Measurements from ENCODE around the gene CASP1. TPM values are rescaled to one million over a fixed set of nuclear protein-coding genes. Genes with fewer than 3 reads are reported as not detected.
A peak's percentile ranks its signal among the peaks of the same experiment; 100 is the strongest.
"Not testable (repeated sequence)": the region's sequence is repeated elsewhere in the genome, so short reads cannot be mapped to it uniquely, and the experiment has no call there.

CASP1 gene
- total RNA-seq, 1 donor from 2014 or later = 23.3 TPM

GRCh38 chr11:105074166-105074530 lies 39.2 kb upstream of the CASP1 start:
- TF ChIP-seq, protein P1, sequence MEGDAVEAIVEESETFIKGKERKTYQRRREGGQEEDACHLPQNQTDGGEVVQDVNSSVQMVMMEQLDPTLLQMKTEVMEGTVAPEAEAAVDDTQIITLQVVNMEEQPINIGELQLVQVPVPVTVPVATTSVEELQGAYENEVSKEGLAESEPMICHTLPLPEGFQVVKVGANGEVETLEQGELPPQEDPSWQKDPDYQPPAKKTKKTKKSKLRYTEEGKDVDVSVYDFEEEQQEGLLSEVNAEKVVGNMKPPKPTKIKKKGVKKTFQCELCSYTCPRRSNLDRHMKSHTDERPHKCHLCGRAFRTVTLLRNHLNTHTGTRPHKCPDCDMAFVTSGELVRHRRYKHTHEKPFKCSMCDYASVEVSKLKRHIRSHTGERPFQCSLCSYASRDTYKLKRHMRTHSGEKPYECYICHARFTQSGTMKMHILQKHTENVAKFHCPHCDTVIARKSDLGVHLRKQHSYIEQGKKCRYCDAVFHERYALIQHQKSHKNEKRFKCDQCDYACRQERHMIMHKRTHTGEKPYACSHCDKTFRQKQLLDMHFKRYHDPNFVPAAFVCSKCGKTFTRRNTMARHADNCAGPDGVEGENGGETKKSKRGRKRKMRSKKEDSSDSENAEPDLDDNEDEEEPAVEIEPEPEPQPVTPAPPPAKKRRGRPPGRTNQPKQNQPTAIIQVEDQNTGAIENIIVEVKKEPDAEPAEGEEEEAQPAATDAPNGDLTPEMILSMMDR (IDR thresholded peaks at IDR 0.05) = no peak
- no peak for TF ChIP-seq POLR2A (IDR thresholded peaks at IDR 0.05)
- TF ChIP-seq POLR2AphosphoS5 (IDR thresholded peaks at IDR 0.05; ENCODE audit: insufficient read depth in 1 of 2, low read depth in 1 of 2) = no peak
- no peaks in the 10 kb centered on the region for H3K9me3 ChIP-seq
- H3K27me3 ChIP-seq = no peaks in the 10 kb centered on the region
- no peak overlapping the region for H3K4me3 ChIP-seq
- intact Hi-C loops (cut with DNase I) = no loop called here
- H3K27ac ChIP-seq = no peak overlapping the region
- no peaks in the 10 kb centered on the region for H3K36me3 ChIP-seq
- no peak for DNase-seq (ENCODE audit: extremely low spot score in 2 of 2)
- H3K4me1 ChIP-seq = no peaks in the 10 kb centered on the region

DNA sequence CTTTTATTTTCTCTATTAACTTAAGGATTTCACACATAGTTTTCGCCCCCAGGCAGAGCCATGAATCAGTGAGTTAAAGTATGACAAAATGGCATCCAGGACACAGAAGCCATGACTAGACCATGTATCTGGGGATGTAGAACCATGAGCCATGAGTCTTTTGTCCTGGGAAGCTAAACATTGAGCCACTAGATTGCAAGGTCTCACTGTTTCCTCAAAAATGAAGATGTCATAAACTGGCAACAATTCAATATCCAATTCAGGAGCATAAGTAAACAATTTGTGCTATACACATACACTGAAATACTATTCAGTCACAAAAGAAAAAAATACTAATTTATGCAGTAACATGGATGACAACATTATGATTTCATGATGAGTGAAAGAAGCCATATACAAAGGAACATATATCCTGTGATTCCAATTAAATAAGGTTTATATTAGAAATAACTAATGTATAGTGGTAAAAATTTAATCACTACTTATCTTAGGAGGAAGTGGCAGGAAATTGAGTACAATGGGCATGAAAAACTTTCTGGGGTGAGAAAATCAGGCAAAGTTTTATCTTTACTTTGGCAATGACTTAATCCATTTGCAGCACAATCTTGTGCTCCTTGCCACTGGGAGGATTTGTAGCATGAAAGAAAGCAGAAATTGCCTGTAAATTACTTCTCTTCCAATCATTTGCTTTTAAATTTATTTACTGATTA lies 38.7 kb upstream of the CASP1 start:
- no peaks in the 10 kb centered on the region for H3K4me1 ChIP-seq
- H3K9me3 ChIP-seq = no peaks in the 10 kb centered on the region
- no peak for DNase-seq (ENCODE audit: extremely low spot score in 2 of 2)
- no peak overlapping the region for H3K27ac ChIP-seq
- intact Hi-C loops (cut with DNase I) = no loop called here
- TF ChIP-seq, protein P1 (IDR thresholded peaks at IDR 0.05) = no peak
- TF ChIP-seq POLR2A (IDR thresholded peaks at IDR 0.05) (no peak), POLR2AphosphoS5 (IDR thresholded peaks at IDR 0.05; ENCODE audit: insufficient read depth in 1 of 2, low read depth in 1 of 2) (no peak)
- no peaks in the 10 kb centered on the region for H3K27me3 ChIP-seq
- no peaks in the 10 kb centered on the region for H3K36me3 ChIP-seq
- H3K4me3 ChIP-seq = no peak overlapping the region

- H3K9me3 ChIP-seq = not testable (repeated sequence)
Observed at GRCh38 chr11:105072080-105072479, 37.1 kb upstream of the CASP1 start.

DNA sequence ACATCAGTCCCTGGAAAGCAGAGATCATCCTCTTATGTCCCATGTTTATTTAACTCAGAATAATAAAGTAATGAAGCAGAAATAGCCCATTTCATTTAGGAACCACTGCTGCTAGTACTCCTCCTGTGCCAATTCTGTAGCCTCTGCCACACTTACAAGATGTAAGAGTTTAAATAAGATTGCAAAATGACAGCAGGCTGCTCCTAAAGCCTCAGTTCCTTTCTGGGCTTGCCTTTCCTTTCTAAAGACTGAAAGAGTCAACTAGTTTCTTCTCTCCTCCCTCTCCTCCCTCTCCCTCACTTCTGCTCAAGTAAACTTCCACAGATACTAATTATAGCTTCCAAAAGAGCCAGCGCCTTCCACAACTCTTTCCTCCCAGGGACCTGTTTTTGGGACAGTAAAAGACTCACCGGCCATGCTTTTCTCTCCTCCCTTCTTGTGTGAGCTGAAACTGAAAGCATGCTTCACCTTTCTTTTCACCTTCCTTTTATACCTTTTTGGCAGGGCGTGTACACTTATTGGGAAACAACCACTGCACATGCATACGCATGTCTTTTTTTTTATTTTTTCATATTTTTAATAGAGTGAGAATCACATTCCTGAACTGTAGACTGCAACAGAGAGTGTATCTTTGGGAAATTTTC lies 36.3 kb upstream of the CASP1 start:
- no peak for DNase-seq (ENCODE audit: extremely low spot score in 2 of 2)
- Histone ChIP-seq H3K36me3 (no peaks in the 10 kb centered on the region), H3K27me3 (no peaks in the 10 kb centered on the region), H3K27ac (no peak overlapping the region), H3K4me1 (no peaks in the 10 kb centered on the region), H3K9me3 (no peaks in the 10 kb centered on the region), H3K4me3 (peak overlapping the region in 1 of 2 donors; percentile 13)
- peak in 1 of 2 donors; percentile 34 for TF ChIP-seq POLR2AphosphoS5 (IDR thresholded peaks at IDR 0.05; ENCODE audit: insufficient read depth in 1 of 2, low read depth in 1 of 2)
- TF ChIP-seq POLR2A (IDR thresholded peaks at IDR 0.05) = no peak
- intact Hi-C loops (cut with DNase I) = no loop called here

More at GRCh38 chr11:105072080-105072479, 37.1 kb upstream of the CASP1 start:
- H3K36me3 ChIP-seq; DNase-seq (ENCODE audit: extremely low spot score in 2 of 2); H3K27me3 ChIP-seq; H3K4me3 ChIP-seq; intact Hi-C loops (cut with DNase I); H3K4me1 ChIP-seq; H3K27ac ChIP-seq: not testable (repeated sequence)

DNA sequence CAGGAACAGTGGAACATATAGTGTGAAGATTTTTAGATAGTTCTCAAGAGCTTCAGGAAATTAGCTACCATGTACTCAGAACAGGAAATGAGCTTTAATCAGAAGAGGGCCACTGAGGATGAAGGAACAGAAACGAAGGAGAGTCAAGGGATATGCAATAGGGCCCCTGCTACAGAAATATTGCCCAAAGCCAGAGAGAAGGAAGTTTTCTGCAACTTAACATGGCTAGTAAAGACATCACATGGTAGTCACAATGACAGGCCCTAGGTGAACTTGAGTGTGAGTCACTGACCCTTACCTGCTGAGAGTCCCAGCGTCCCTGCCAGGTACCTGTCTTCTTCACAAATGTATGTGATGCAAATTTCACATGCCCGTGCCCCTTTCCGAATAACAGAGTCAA lies 35.4 kb upstream of the CASP1 start:
- no peaks in the 10 kb centered on the region for H3K36me3 ChIP-seq
- no peak overlapping the region for H3K4me3 ChIP-seq
- no peaks in the 10 kb centered on the region for H3K4me1 ChIP-seq
- intact Hi-C loops (cut with DNase I) = no loop called here
- no peak for DNase-seq (ENCODE audit: extremely low spot score in 2 of 2)
- TF ChIP-seq, protein P1 (IDR thresholded peaks at IDR 0.05) = no peak
- TF ChIP-seq POLR2A (IDR thresholded peaks at IDR 0.05) (no peak), POLR2AphosphoS5 (IDR thresholded peaks at IDR 0.05; ENCODE audit: insufficient read depth in 1 of 2, low read depth in 1 of 2) (no peak)
- no peaks in the 10 kb centered on the region for H3K27me3 ChIP-seq
- H3K9me3 ChIP-seq = no peaks in the 10 kb centered on the region
- H3K27ac ChIP-seq = no peak overlapping the region

GRCh38 chr11:105069749-105070148 lies 34.8 kb upstream of the CASP1 start:
- H3K27ac ChIP-seq; DNase-seq (ENCODE audit: extremely low spot score in 2 of 2); H3K27me3 ChIP-seq; H3K4me1 ChIP-seq; H3K4me3 ChIP-seq; H3K9me3 ChIP-seq; H3K36me3 ChIP-seq; intact Hi-C loops (cut with DNase I): not testable (repeated sequence)

All from vagina (tissue), 2 donors.